ENCODE data around the gene RMDN3.

Gene RMDN3

DNA sequence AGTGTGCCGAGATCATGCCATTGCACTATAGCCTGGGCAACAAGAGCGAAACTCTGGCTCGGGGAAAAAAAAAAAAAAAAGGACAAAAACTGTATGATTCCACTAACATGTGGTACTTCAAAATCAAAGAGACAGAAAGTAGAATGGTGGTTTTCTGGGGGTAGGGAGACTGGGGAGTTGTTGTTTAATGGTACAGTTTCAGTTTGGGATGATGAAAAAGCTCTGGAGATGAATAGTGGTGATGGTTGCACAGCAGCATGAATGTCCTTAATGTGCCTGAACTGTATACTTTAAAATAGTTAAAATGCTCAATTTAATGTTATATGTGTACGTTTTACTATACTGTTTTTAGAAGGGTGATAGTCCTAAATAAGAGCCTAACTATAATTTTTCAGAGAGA lies 32.7 kb downstream of the RMDN3 start:
- intact Hi-C loops (cut with micrococcal nuclease) = no loop called here
- no peak overlapping the region for H3K27ac Mint-ChIP-seq

GRCh38 chr15:40721701-40722100 lies 33.4 kb downstream of the RMDN3 start:
- Mint-ChIP-seq H3K4me3 (no peak overlapping the region), H3K36me3 (ENCODE audit: low read depth) (no peaks in the 10 kb centered on the region), H3K4me1 (ENCODE audit: low read depth) (no peaks in the 10 kb centered on the region), H3K27ac (no peak overlapping the region), H3K9me3 (no peaks in the 10 kb centered on the region), H3K27me3 (no peaks in the 10 kb centered on the region)
- intact Hi-C loops (cut with micrococcal nuclease) = no loop called here

More for the DNA sequence above, 32.7 kb downstream of the RMDN3 start:
- no peaks in the 10 kb centered on the region for H3K27me3 Mint-ChIP-seq
- H3K4me3 Mint-ChIP-seq = no peak overlapping the region
- no peaks in the 10 kb centered on the region for H3K9me3 Mint-ChIP-seq
- H3K4me1 Mint-ChIP-seq (ENCODE audit: low read depth) = no peaks in the 10 kb centered on the region
- H3K36me3 Mint-ChIP-seq (ENCODE audit: low read depth) = no peaks in the 10 kb centered on the region

DNA sequence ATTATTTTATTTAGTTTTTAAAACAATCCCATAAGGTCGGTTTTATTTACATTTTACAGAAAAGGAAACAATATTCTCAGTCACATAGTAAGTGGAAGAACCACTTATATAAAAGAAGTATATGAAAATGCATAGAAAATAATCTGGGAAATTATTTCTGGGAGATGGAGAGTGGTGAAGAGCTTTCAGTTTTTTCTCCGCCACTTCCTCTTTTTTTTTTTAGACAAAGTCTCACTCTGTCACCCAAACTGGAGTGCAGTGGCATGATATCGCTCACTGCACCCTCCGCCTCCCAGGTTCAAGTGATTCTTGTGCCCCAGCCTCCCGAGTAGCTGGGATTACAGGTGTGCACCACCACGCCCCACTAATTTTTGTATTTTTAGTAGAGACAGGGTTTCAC lies 38.9 kb downstream of the RMDN3 start:
- Mint-ChIP-seq H3K4me1 (ENCODE audit: low read depth) (no peaks in the 10 kb centered on the region), H3K27me3 (no peaks in the 10 kb centered on the region), H3K9me3 (no peaks in the 10 kb centered on the region), H3K27ac (no peak overlapping the region), H3K36me3 (ENCODE audit: low read depth) (no peaks in the 10 kb centered on the region), H3K4me3 (no peak overlapping the region)
- intact Hi-C loops (cut with micrococcal nuclease) = no loop called here

- H3K27ac Mint-ChIP-seq = no peak overlapping the region
- no peaks in the 10 kb centered on the region for H3K9me3 Mint-ChIP-seq
- H3K4me3 Mint-ChIP-seq = no peak overlapping the region
- no peaks in the 10 kb centered on the region for H3K4me1 Mint-ChIP-seq (ENCODE audit: low read depth)
- H3K27me3 Mint-ChIP-seq = no peaks in the 10 kb centered on the region
- intact Hi-C loops (cut with micrococcal nuclease) = no loop called here
- peaks cover 6% of the 10 kb centered on the region for H3K36me3 Mint-ChIP-seq (ENCODE audit: low read depth)
Measured at GRCh38 chr15:40714144-40714543, 40.9 kb downstream of the RMDN3 start.

- H3K9me3 Mint-ChIP-seq = no peaks in the 10 kb centered on the region
- intact Hi-C loops (cut with micrococcal nuclease) = no loop called here
- H3K4me1 Mint-ChIP-seq (ENCODE audit: low read depth) = no peaks in the 10 kb centered on the region
- no peaks in the 10 kb centered on the region for H3K27me3 Mint-ChIP-seq
- H3K27ac Mint-ChIP-seq = no peak overlapping the region
- no peak overlapping the region for H3K4me3 Mint-ChIP-seq
- H3K36me3 Mint-ChIP-seq (ENCODE audit: low read depth) = peaks cover 8% of the 10 kb centered on the region
Measured at GRCh38 chr15:40706121-40706520, 48.9 kb downstream of the RMDN3 start.

- no peaks in the 10 kb centered on the region for H3K27me3 Mint-ChIP-seq
- intact Hi-C loops (cut with micrococcal nuclease) = no loop called here
- no peaks in the 10 kb centered on the region for H3K9me3 Mint-ChIP-seq
- no peaks in the 10 kb centered on the region for H3K4me1 Mint-ChIP-seq (ENCODE audit: low read depth)
- H3K4me3 Mint-ChIP-seq = no peak overlapping the region
- no peaks in the 10 kb centered on the region for H3K36me3 Mint-ChIP-seq (ENCODE audit: low read depth)
- H3K27ac Mint-ChIP-seq = no peak overlapping the region
Measured at GRCh38 chr15:40702077-40702476, 53.0 kb downstream of the RMDN3 start.

GRCh38 chr15:40697916-40698315 lies 57.1 kb downstream of the RMDN3 start:
- H3K9me3 Mint-ChIP-seq = no peaks in the 10 kb centered on the region
- intact Hi-C loops (cut with micrococcal nuclease) = no loop called here
- H3K27ac Mint-ChIP-seq = no peak overlapping the region
- H3K27me3 Mint-ChIP-seq = no peaks in the 10 kb centered on the region
- H3K4me3 Mint-ChIP-seq = no peak overlapping the region
- H3K36me3 Mint-ChIP-seq (ENCODE audit: low read depth) = peaks cover 17% of the 10 kb centered on the region
- H3K4me1 Mint-ChIP-seq (ENCODE audit: low read depth) = peaks cover 25% of the 10 kb centered on the region

DNA sequence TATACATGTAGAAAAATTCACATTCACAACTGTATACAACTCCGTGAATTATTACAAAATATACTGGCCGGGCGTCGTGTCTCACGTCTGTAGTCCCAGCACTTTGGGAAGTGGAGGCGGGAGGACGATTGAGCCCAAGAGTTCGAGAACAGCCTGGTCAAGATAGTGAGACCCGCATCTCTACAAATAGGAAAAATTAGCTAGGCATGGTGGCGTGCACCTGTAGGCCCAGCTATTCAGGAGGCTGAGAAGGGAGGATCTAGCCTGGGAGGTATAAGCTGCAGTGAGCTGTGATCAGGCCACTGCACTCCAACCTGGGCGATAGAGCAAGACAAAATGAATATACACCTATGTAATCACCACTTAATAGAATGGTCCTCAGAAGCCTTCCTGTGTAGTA lies 58.8 kb downstream of the RMDN3 start:
- H3K4me3 Mint-ChIP-seq = peak overlapping the region; percentile 98
- no peaks in the 10 kb centered on the region for H3K9me3 Mint-ChIP-seq
- no peak overlapping the region for H3K27ac Mint-ChIP-seq
- peaks cover 23% of the 10 kb centered on the region for H3K36me3 Mint-ChIP-seq (ENCODE audit: low read depth)
- peaks cover 25% of the 10 kb centered on the region for H3K4me1 Mint-ChIP-seq (ENCODE audit: low read depth)
- H3K27me3 Mint-ChIP-seq = no peaks in the 10 kb centered on the region
- intact Hi-C loops (cut with micrococcal nuclease) = no loop called here

GRCh38 chr15:40695469-40695890 lies 59.6 kb downstream of the RMDN3 start:
- peak overlapping the region; percentile 89 for H3K27ac Mint-ChIP-seq
- H3K27me3 Mint-ChIP-seq = no peaks in the 10 kb centered on the region
- H3K4me3 Mint-ChIP-seq = peak overlapping the region; percentile 98
- peaks cover 25% of the 10 kb centered on the region for H3K4me1 Mint-ChIP-seq (ENCODE audit: low read depth)
- H3K9me3 Mint-ChIP-seq = no peaks in the 10 kb centered on the region
- H3K36me3 Mint-ChIP-seq (ENCODE audit: low read depth) = peaks cover 23% of the 10 kb centered on the region
- intact Hi-C loops (cut with micrococcal nuclease) = loop anchor here (2.0 kb wide), 1 partner anchor 101 kb away; the partner anchor contains the start of gene KNL1

GRCh38 chr15:40694688-40695468 lies 60.2 kb downstream of the RMDN3 start, which contains the start of gene RAD51:
RAD51 (plus strand) TSS chr15:40695174; CDS start chr15:40698759, 3,585 bp downstream.
- Mint-ChIP-seq H3K4me3 (peak within 1 kb of the TSS; percentile 98), H3K36me3 (ENCODE audit: low read depth) (peaks cover 23% of the 10 kb centered on the region), H3K9me3 (no peaks in the 10 kb centered on the region), H3K4me1 (ENCODE audit: low read depth) (peaks cover 25% of the 10 kb centered on the region), H3K27me3 (no peaks in the 10 kb centered on the region), H3K27ac (peak within 1 kb of the TSS; percentile 89)
- intact Hi-C loops (cut with micrococcal nuclease) = loop anchor here (2.0 kb wide), 1 partner anchor 100 kb away; the partner anchor contains the start of gene KNL1

DNA sequence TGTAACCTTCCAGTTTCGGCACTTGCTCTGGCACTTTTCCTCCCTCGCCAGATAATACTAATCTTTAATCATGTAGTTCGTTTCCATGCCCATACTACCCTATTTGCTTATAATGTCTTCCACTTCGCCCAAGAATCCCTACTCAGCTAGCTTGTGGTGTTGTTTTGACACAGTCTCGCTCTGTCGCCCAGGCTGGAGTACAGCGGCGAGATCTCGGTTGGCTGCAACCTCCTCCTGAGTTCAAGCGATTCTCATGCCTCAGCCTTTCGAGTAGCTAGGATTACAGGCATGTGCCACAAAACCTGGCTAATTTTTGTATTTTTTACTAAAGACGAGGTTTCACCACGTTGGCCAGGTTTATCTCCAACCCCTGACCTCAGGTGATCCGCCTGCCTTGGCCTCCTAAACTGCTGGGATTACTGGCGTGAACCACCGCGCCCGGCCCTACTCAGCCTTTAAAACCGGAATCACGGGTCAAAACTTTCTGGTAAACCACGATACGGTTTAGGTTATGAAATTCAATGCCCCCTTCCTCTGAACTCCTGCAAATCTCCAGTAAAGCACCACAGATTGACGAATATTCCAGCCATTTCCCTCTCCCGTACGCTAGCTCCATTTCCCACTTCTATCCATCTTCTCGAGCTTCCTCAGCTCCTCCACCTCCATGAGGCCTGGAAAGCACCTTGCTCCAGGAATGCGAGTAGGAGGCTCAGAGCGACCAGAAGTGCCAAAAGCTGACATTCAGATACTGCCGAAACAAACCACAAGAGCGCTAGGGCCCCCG lies 61.0 kb downstream of the RMDN3 start:
- peaks cover 23% of the 10 kb centered on the region for H3K36me3 Mint-ChIP-seq (ENCODE audit: low read depth)

DNA sequence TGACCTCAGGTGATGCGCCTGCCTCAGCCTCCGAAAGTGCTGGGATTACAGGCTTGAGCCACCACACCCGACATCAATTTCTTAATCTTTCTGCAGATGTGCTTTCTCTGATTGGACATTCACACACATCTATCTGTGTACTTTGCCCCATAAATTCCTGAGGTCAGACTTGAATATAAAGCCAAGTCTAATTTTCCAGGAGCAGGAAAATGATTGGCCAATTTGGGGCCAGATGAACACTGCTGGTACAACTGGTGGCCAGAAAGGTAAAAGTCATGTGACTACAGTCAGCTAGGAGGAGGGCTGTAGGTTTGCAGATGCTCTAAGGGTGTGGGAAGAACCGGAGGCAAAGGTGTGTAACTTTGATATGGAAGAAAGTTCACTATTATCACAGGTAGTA lies 63.3 kb downstream of the RMDN3 start:
- Mint-ChIP-seq H3K4me3 (no peak overlapping the region), H3K27me3 (no peaks in the 10 kb centered on the region), H3K27ac (no peak overlapping the region), H3K4me1 (ENCODE audit: low read depth) (peaks cover 25% of the 10 kb centered on the region), H3K9me3 (no peaks in the 10 kb centered on the region), H3K36me3 (ENCODE audit: low read depth) (peaks cover 23% of the 10 kb centered on the region)
- intact Hi-C loops (cut with micrococcal nuclease) = no loop called here

More for the DNA sequence above, 61.0 kb downstream of the RMDN3 start:
- H3K4me3 Mint-ChIP-seq = peak overlapping the region; percentile 98
- H3K4me1 Mint-ChIP-seq (ENCODE audit: low read depth) = peaks cover 25% of the 10 kb centered on the region
- H3K27me3 Mint-ChIP-seq = no peaks in the 10 kb centered on the region
- H3K27ac Mint-ChIP-seq = peak overlapping the region; percentile 89
- intact Hi-C loops (cut with micrococcal nuclease) = loop anchor here (2.0 kb wide), 1 partner anchor 99 kb away; the partner anchor contains the start of gene KNL1
- no peaks in the 10 kb centered on the region for H3K9me3 Mint-ChIP-seq

DNA sequence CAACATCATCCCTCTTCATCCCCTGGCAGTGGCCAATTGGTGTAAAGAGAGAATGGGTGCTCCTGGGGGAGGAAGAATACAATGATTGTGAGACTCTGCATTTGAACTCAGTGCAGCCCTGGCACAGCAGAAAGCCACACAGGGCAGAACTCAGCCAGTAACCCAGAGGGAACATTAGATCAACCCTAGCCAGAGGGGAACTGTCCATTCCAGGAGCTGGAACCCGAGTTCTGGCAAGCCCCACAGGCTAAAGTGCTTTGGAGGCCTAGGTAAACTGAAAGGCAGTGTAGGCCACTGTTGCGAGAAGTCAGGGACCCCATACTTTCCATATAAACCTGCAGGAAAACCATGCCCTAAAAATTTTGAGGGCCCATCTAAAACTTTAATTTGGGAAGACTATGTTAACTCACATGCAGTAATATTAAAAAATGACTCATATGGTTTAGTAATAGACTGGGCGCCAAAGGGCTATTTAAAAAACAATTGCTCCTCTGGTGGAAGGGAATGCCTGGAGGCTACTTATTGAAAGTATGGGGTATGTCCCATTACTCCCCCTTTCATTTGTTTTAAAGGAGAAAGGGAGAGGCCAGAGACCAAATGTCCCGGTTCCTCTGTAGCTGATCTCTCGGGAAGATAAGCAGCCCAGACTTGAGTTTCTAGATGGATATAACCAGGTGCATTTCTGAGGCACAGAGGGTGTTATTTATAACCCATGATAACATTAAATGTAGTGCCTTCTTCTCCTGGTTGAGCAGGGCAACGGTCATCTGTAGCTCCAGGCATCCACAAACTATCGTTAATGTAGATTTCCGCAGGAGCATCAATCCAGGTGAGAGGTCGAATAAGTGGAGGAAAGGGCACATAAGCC lies 65.9 kb downstream of the RMDN3 start:
- intact Hi-C loops (cut with micrococcal nuclease) = no loop called here
- Mint-ChIP-seq H3K9me3 (no peaks in the 10 kb centered on the region), H3K4me3 (no peak overlapping the region)

More for the DNA sequence above, 65.9 kb downstream of the RMDN3 start:
- H3K4me1 Mint-ChIP-seq (ENCODE audit: low read depth) = peaks cover 8% of the 10 kb centered on the region
- H3K27ac Mint-ChIP-seq = no peak overlapping the region
- H3K27me3 Mint-ChIP-seq = no peaks in the 10 kb centered on the region
- peaks cover 11% of the 10 kb centered on the region for H3K36me3 Mint-ChIP-seq (ENCODE audit: low read depth)

All from dendritic cell treated with granulocyte-macrophage colony-stimulating factor and Interleukin-4, amounts not matched to agents 40 ng/mL and 50 ng/mL, for 4 days (primary cell).